ENCODE measurements around the gene IPO9.
"Not testable (repeated sequence)": the region's sequence is repeated elsewhere in the genome, so short reads cannot be mapped to it uniquely, and the experiment has no call there.

IPO9 gene

DNA sequence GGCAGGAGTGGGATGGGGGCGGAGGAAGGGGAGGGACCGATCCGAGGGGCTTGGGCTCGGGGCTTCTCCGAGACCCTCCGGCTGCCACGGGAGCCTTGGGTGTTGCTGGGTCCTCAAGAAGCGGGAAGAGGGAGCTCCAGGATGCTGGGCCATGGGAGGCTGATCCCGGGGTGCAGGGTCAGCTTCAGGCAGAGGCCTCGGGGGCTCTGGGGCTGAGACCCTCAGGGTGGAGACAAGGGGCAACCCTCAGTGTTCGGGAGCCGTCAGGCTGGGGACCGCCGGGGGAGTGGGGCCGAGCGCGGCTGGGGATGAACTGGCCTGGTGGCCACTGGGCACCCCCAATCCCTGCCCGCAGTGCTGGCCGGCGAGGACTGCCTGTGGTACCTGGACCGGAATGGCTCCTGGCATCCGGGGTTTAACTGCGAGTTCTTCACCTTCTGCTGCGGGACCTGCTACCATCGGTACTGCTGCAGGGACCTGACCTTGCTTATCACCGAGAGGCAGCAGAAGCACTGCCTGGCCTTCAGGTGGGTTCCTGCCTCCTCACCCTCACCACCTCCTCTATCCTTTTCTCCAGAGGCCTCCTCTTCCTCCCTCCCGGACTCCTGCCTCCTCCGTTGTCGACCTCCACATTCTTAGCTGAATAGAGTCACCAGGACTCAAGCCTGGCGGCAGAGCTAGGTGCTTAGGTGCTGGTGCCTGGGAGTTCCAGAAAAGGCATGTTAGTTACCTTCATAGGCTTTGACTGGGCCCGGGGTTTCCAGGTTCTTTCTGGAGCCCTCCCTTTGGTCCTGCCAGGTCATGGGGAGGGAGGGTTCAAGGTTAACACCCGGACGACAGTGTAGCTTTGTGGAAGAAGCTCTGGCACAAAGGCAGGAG, 60.4 kb downstream of the IPO9 start:
- no peak for DNase-seq

- no peak for DNase-seq
Observed at GRCh38 chr1:201890223-201890622, 61.3 kb downstream of the IPO9 start.

DNA sequence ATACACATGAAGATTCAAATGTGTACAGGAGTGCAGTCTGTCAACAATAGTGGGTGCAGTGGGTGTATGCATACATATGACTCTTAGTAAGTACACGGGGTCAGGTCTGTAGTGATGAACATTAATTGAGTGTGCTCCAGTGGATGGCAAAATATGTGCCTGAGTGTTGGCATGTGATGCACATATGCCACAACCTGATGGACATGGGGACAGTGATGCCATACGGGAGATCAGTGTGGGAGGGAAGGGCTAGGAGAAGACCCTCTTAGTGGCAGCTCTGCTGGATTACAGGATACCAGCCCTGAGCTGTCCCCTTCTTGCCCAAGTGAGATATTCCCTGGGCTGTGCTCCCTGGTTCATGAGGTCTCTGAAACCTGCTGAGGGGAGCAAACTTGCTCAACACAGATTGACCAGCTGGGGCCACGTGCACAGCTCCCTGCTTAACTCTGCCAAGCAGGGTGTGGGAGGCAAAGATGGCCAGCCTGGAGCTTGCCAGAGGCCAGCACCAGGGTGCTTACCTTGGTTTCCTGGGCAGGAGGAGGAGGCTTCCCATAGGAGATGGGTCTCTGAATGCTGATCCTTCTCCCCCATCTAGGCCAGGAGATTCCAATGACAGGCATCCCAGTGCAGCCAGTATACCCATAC, 62.0 kb downstream of the IPO9 start:
- no peak for DNase-seq

GRCh38 chr1:201891451-201892045, 62.6 kb downstream of the IPO9 start:
- DNase-seq = no peak

GRCh38 chr1:201892211-201892610, 63.3 kb downstream of the IPO9 start:
- no peak for DNase-seq

- DNase-seq = no peak
Observed at GRCh38 chr1:201893431-201893830, 64.5 kb downstream of the IPO9 start.

DNA sequence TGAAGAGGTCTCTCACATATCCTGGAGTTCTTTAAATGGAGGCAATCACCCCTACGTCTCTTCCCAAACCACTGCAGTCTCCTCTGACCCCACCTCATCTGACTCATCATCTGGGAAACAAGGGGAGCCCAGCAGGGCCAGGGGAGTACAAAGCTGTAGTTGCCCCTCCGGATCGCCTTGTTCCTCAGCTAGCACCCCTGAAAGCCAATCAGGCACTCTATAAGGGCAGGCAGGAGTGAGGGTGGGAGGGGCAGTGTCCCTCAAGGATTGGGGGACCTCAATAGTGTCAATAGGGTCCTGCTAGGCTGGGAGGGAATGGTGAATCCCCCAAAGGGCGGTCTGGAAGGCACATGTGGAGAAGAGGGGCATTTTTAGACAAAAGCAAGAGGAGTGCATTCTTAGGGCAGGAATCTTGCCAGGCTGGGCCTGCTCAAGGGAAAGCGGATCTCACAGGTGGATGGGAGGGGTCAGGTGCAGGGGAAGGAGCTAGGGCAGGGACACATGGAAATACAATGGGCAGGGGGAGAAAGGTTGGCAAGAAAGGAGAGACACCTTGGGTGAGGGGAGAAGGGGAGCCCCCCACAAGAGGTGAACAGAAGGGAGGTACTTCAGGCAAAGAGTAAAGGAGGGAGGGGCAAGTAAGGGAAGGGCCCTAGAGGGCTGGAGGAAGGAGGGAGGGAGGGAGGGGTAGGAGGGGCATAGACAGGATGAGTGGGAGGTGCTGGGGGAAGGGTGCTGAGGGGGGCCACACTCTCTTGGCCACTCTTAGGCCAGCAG, 65.6 kb downstream of the IPO9 start:
- no peak for DNase-seq

- DNase-seq = no peak
Observed at GRCh38 chr1:201895120-201895665, 66.2 kb downstream of the IPO9 start.

DNA sequence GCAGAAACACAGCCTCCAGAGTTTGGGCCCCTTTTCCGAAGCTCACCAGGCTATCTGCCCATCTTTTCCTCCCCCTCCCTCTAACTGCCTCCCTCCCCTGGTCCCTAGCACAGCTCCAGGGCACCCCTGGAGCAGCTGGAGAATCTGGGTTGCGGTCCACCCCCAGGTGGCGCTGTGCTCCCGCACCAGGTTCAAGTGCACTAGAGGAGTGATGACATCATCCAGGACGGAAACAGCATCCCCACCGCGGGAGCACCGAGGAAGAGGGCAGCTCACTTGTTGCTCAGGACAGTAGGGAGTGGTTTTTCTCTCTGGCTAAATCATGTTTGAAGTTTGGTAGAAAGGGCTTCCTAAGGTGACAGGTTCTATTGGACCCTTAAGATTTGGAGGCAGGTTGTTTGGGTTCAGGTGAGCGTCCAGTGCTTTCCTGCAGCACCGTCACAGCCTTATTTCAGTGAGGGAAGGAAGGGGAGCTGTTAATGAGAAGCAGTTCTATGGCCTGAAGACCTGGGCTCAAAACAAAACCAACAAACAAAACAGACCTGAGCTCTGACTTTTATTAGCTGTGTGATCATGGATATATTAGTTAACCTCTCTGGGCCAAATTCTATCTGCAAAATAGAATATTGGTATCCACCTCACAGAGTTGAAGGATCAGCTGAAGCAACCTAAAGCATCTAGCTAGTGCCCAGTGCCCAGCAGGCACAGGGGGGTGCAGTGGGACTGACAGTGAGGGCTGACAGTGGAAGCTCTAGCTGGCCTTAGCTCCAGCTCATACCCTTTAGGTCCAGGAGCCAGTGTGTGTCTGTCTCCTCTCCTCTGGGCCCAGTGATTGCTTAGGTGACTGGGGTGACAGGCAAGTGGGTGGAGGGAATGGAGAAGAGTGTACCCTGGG, 67.2 kb downstream of the IPO9 start:
- DNase-seq = peak; percentile 53

- no peak for DNase-seq
Observed at GRCh38 chr1:201896951-201897391, 68.0 kb downstream of the IPO9 start.

DNA sequence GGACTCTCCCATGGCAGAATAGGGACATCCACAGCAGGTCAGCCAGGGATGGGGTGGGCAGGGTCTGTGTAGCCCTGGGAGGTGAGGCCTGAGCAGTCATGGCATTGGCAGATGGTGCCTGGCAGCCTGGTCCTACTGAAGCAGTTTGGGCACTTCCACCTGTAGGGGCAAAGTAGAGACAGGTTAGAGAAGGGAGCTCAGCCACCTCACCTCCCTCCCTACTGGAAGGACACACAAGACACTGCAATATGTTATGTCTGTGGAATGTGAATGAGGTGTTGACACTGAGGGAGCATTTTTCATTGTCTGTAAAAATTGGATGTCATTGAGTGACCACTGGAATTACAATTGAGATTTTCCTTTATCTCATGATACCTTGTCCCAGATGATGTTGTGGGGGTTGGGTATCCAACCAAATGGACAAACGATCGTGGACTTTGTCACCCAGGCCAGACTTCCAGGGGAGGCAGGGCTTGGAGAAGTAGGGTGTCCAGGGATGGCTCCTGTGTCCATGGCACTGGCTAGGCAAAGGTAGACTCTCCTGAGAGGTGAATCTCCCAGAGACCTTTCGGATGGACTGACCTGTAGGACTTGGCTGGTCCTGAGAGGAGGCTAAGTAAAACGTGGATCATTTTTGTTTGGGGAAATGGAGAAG, 69.4 kb downstream of the IPO9 start:
- DNase-seq = no peak

GRCh38 chr1:201898992-201899391, 70.0 kb downstream of the IPO9 start:
- no peak for DNase-seq

- DNase-seq = no peak
Observed at GRCh38 chr1:201899683-201900429, 70.9 kb downstream of the IPO9 start.

- no peak for DNase-seq
Observed at GRCh38 chr1:201900476-201900875, 71.5 kb downstream of the IPO9 start.

- DNase-seq = not testable (repeated sequence)
Observed at GRCh38 chr1:201901036-201901435, 72.1 kb downstream of the IPO9 start.

DNA sequence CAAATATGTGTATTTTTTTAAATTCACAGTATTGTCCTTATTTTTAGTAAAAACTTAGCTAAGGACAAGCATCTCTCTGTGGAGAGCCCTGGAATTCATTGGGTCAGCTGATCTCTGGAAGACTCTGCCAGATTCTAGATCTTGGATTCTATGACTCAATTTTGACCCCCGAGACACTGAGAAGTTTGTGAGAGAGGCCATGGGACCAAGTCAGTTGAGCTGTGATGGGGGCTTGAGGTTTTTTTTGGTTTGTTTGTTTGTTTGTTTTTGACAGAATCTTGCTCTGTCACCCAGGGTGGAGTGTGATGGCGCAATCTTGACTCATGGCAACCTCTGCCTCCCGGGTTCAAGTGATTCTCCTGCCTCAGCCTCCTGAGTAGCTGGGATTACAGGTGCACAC, 73.2 kb downstream of the IPO9 start:
- no peak for DNase-seq

DNA sequence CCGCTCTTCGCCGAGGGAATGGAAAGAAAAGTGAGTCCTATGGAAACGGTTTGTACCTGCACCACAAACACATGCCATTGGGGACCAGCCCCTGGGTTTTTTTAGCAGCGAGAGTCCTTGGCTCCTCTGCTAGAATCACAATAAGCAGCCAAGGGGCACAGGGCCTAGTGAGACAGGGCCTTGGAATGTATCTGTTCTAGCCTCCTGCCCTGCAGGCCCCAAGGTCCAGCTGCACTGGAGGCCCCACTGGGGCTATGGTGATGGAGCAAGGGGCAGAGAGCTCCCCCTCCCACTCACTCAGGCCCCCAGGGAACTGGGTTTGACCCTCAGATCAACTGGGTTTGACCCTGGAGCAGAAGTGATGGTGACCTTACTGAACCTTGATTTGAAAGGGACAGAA, 74.2 kb downstream of the IPO9 start:
- DNase-seq = no peak

- no peak for DNase-seq
Observed at GRCh38 chr1:201904579-201904978, 75.6 kb downstream of the IPO9 start.

GRCh38 chr1:201905234-201905890, 76.4 kb downstream of the IPO9 start:
- DNase-seq = no peak

GRCh38 chr1:201906336-201906735, 77.4 kb downstream of the IPO9 start:
- DNase-seq = no peak
